ENCODE results near the gene GREB1L.

DNA sequence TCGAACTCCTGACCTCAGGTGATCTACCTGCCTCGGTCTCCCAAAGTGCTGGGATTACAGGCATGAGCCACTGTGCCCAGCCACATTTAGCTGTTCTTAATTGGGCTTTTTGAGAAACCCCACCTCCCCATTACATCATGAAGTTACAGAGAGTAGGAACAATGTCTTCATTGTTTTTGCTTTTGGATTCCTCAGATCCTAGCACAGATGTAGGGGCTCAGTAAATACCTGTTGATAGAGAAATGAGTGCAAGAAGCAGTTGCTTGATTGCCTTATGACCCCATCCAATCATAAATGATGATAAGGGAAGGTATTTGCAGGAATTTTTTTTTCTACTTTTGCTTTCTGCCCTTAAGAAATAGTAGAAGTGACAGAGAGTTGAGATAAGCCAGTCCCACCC is 25.4 kb downstream of the GREB1L start:
- TF ChIP-seq SPEN (CRISPR knock-in tag; IDR thresholded peaks at IDR 0.05; ENCODE audit: low read depth) (no peak), BHLHE40 (IDR thresholded peaks at IDR 0.05; ENCODE audit: low read length) (no peak)
- TF ChIP-seq, protein P1, sequence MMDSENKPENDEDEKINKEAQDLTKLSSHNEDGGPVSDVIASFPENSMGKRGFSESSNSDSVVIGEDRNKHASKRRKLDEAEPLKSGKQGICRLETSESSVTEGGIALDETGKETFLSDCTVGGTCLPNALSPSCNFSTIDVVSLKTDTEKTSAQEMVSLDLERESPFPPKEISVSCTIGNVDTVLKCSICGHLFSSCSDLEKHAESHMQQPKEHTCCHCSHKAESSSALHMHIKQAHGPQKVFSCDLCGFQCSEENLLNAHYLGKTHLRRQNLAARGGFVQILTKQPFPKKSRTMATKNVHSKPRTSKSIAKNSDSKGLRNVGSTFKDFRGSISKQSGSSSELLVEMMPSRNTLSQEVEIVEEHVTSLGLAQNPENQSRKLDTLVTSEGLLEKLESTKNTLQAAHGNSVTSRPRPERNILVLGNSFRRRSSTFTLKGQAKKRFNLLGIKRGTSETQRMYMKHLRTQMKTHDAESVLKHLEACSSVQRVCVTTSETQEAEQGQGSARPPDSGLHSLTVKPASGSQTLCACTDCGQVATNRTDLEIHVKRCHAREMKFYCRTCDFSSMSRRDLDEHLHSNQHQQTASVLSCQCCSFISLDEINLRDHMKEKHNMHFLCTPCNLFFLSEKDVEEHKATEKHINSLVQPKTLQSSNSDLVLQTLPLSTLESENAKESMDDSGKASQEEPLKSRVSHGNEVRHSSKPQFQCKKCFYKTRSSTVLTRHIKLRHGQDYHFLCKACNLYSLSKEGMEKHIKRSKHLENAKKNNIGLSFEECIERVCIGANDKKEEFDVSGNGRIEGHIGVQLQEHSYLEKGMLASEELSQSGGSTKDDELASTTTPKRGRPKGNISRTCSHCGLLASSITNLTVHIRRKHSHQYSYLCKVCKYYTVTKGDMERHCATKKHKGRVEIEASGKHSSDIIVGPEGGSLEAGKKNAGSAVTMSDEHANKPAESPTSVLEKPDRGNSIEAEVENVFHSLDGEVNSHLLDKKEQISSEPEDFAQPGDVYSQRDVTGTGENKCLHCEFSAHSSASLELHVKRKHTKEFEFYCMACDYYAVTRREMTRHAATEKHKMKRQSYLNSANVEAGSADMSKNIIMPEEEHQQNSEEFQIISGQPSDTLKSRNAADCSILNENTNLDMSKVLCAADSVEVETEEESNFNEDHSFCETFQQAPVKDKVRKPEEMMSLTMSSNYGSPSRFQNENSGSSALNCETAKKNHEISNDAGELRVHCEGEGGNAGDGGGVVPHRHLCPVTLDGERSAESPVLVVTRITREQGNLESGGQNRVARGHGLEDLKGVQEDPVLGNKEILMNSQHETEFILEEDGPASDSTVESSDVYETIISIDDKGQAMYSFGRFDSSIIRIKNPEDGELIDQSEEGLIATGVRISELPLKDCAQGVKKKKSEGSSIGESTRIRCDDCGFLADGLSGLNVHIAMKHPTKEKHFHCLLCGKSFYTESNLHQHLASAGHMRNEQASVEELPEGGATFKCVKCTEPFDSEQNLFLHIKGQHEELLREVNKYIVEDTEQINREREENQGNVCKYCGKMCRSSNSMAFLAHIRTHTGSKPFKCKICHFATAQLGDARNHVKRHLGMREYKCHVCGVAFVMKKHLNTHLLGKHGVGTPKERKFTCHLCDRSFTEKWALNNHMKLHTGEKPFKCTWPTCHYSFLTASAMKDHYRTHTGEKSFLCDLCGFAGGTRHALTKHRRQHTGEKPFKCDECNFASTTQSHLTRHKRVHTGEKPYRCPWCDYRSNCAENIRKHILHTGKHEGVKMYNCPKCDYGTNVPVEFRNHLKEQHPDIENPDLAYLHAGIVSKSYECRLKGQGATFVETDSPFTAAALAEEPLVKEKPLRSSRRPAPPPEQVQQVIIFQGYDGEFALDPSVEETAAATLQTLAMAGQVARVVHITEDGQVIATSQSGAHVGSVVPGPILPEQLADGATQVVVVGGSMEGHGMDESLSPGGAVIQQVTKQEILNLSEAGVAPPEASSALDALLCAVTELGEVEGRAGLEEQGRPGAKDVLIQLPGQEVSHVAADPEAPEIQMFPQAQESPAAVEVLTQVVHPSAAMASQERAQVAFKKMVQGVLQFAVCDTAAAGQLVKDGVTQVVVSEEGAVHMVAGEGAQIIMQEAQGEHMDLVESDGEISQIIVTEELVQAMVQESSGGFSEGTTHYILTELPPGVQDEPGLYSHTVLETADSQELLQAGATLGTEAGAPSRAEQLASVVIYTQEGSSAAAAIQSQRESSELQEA (CRISPR knock-in tag; IDR thresholded peaks at IDR 0.05; ENCODE audit: not compliant biosample characterization): no peak
- TF ChIP-seq, protein P2, sequence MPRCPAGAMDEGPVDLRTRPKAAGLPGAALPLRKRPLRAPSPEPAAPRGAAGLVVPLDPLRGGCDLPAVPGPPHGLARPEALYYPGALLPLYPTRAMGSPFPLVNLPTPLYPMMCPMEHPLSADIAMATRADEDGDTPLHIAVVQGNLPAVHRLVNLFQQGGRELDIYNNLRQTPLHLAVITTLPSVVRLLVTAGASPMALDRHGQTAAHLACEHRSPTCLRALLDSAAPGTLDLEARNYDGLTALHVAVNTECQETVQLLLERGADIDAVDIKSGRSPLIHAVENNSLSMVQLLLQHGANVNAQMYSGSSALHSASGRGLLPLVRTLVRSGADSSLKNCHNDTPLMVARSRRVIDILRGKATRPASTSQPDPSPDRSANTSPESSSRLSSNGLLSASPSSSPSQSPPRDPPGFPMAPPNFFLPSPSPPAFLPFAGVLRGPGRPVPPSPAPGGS (CRISPR knock-in tag; IDR thresholded peaks at IDR 0.05): no peak

Measured in HepG2 (cell line).